A172 (cell line): ENCODE data around the gene ZNF787. TPM values are rescaled to one million over a fixed set of nuclear protein-coding genes. Genes with fewer than 3 reads are reported as not detected.

Experiments
- DNase-seq: peaks from one replicate; pipeline ENCODE4 v3.0.0-alpha.2; 2015; ENCODE audit warnings: low spot score
- total RNA-seq: library from RNA; depleted of rRNA; stranded (reverse); fragments of >200 nt; shearing (Covaris generic); gene quantifications from 2 replicates; pipeline ENCODE4 v1.2.3, GENCODE V29; 2014; rRNA removed

Gene ZNF787
- total RNA-seq, 1 experiment from 2014 or later: 18.1 TPM

- no peak for DNase-seq
Measured at GRCh38 chr19:56087647-56088496, 33.2 kb downstream of the ZNF787 start.

- no peak for DNase-seq
Measured at GRCh38 chr19:56086671-56087430, 34.2 kb downstream of the ZNF787 start.

GRCh38 chr19:56085571-56086275, 35.4 kb downstream of the ZNF787 start:
- peak; percentile 46 for DNase-seq

GRCh38 chr19:56084835-56085536, 36.1 kb downstream of the ZNF787 start:
- DNase-seq: no peak

GRCh38 chr19:56083668-56084067, 37.4 kb downstream of the ZNF787 start:
- no peak for DNase-seq

DNA sequence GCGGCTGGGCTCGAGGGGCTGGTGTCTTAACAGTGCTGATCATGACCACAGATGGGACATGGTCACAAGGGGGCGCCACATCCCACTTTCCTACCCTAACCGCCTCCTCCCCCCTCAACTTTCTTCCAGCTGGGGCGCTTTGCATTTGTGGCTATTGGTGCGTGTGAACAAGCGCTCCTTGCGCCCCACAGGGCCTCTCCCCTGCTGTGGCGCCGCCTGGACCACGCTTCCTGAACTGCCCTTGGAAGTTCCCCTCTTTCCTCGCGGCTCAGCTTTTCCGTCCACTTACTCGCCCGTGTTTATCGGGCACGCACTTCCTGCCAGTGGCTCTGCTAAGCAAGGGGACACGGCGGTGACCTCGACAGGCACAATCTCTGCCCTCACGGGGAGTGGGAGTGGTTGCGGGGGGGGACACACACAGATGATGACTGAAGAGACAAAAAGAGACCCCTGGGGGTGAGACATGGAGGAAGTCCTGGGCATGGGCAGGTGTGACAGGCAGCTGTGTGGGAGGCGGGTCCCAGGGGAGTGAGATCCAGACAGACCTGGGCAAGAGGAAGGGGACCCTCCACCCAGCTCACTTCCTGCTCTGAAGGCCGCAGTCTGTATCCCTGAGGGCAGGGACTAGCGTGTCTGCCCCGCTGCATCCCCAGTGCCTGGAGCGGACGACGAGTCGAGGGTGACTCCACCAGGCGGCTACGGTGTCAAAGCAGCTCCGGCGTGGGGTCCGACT, 40.3 kb downstream of the ZNF787 start:
- DNase-seq: peak; percentile 51

GRCh38 chr19:56079609-56080008, 41.5 kb downstream of the ZNF787 start:
- no peak for DNase-seq

- peak; percentile 68 for DNase-seq
Measured at GRCh38 chr19:56076498-56076897, 44.6 kb downstream of the ZNF787 start.

DNA sequence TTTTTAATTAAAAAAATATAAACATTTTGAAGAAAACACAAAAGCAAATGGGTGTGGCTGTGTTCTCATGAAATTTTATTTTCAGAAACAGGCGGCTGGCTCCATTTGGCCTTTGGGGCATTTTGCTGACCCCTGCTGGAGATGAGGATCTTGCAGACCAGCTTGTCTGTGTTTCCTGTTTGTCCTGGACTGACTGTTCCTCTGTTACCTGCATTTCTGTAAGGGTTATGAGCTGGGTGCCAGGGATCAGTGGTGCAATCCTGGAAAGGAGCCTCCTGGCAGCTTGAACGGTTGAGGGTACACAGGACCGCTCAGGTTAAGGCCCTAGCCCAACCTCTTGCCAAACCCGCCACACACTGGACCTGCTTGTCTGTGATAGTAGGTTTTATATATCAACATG, 49.9 kb downstream of the ZNF787 start:
- no peak for DNase-seq

- DNase-seq: no peak
Measured at GRCh38 chr19:56069642-56070041, 51.5 kb downstream of the ZNF787 start.

DNA sequence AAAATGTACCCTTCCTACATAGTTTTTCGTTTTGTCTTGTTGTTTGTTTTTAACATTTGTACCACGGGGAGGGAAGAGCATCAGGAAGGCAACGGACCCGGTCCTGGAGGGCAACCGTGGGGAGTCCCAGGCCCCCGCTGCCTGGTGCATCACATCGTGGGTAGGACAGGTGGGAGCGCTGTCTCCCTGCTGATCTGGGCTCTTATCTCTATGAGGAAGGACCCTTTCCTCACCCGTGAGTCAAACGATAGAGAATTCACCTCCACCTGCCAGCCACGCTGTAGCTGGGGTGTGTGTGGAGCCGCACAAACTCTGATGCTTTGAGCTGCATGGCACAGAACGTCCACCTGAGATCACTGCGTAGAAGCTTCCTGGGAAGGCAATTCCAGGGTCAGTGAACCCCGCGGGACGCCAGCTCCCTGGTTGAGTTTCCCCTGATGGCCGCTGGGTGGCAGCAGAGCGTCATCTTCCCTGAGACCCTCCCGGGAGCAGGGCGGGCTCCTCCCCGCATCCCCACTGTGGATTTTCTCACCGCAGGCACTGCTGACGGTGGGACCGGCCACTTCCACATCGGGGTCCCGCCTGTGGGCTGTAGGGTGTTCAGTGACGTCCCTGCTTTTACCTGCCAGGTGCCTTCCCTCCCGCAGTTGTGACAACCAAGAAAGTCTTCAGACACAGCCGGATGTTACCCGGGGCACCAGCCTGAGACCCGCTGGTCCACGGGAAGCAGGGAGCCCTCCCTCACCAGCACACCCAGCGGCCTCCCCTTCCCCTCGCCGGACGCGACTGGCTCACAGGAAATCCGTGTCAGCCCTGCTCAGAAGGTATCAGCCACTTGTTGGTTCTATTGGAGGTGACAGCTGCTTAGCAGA, 54.7 kb downstream of the ZNF787 start:
- peak; percentile 72 for DNase-seq

- no peak for DNase-seq
Measured at GRCh38 chr19:56053596-56053995, 67.5 kb downstream of the ZNF787 start.

Other genes with a start within 250 kb of the ZNF787 start
- not detected in 2 replicates for gene NLRP13, start 189.0 kb downstream of the ZNF787 start, total RNA-seq
- gene NLRP8, start 173.5 kb downstream of the ZNF787 start, total RNA-seq: not detected in 2 replicates
- gene NLRP5, start 134.5 kb downstream of the ZNF787 start, total RNA-seq: 0.24 TPM in 1 of 2 replicates, not detected in the other
- 27.5 and 29.4 TPM in 2 replicates for gene ZNF444, start 20.0 kb upstream of the ZNF787 start, total RNA-seq
- not detected in 2 replicates for gene GALP, start 54.7 kb upstream of the ZNF787 start, total RNA-seq
- not detected in 2 replicates for gene ZSCAN5B, start 76.5 kb upstream of the ZNF787 start, total RNA-seq
- not detected in 2 replicates for gene ZSCAN5C, start 81.0 kb upstream of the ZNF787 start, total RNA-seq
- not detected in 2 replicates for gene EDDM13, start 151.5 kb upstream of the ZNF787 start, total RNA-seq
- 4.2 and 6.6 TPM in 2 replicates for gene ZSCAN5A, start 193.5 kb upstream of the ZNF787 start, total RNA-seq